ELR (cell line): ENCODE data around the gene PPM1H.
"Not testable (repeated sequence)": the region's sequence is repeated elsewhere in the genome, so short reads cannot be mapped to it uniquely, and the experiment has no call there.

Experiments used
- DNase-seq: peaks from one replicate; pipeline ENCODE4 v3.0.0-alpha.2; 2015; ENCODE audit warnings: low read depth

The PPM1H gene

DNA sequence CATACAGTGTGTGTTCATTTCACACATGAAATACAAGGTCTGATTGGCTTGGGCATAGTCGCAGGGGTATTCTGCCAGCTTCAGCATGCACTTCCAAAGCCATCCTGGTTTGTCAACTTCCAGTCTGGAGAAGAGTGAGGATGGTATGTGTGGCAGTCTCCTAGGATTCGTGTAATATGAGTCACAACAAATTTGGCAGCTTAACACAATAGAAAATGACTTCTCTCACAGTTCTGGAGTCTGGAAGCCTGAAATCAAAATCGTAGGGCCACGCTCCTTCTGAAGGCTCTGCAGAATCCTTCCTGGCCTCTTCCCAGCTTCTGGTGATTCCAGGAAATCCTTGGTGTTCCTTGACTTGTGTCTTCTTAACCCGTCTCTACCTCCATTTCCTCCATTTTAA is 167.5 kb downstream of the PPM1H start:
- peak; percentile 51 for DNase-seq

GRCh38 chr12:62766496-62766895 is 168.5 kb downstream of the PPM1H start:
- no peak for DNase-seq

GRCh38 chr12:62763861-62764645 is 170.9 kb downstream of the PPM1H start:
- no peak for DNase-seq

- DNase-seq: no peak
Measured at GRCh38 chr12:62763312-62763711, 171.6 kb downstream of the PPM1H start.

GRCh38 chr12:62762645-62763044 is 172.3 kb downstream of the PPM1H start:
- no peak for DNase-seq

DNA sequence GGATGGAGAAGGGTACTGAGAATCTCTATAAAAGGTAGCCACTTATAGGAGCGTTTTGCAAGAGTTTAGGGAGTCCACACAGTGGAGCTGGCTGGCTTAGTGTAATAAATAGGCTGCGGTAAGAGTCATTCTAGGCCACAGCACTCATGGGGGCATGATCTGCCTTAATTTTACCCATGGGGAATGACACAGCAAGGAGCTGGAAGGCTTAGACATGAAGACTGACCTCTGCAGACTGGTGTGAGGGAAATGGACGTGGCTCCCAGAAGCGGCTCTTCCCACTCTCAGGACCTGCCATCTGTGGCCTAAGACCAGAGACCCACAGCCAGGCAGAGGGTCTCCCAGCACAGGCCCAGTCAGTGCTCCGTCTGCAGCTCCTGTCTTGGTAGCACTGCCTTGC is 173.3 kb downstream of the PPM1H start:
- no peak for DNase-seq

- DNase-seq: no peak
Measured at GRCh38 chr12:62760779-62761178, 174.2 kb downstream of the PPM1H start.

- DNase-seq: not testable (repeated sequence)
Measured at GRCh38 chr12:62760341-62760740, 174.6 kb downstream of the PPM1H start.

DNA sequence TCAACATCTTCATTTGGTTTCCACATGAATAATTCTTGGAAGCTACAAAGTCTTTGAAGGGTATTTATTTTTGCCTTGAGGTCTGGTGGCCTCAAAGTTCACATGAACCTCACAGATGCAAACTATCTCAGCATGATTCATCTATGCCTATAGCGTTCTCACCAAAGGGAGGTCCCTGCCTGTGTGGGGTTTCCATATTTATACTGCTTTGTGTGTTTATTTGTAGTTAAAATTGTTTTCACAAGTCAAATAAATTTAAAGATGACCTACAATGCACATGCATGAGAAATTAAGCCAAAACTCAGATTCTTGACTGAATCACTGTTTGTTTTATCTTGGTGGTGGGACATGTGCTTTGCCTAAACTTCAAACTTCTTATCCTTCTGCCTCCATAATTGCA is 176.7 kb downstream of the PPM1H start:
- DNase-seq: peak; percentile 45

DNA sequence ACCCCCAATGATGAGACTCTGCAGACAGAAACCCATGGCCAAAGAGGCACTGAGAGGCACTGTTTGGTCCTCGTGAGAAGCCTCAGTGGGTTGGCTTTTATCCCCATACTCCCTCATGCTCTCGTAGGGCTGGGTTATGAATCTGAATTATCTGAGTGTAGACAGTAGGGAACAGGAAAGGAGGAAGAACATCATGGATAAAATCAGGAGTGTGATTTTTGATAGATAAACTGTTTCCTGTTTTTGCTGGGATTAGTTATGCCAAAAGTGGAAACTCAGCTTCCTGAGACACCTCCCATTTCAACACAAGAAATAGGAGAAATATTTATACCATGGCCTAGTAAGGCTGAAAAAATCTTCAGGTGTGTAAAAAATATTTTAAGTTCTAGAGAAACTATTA is 177.9 kb downstream of the PPM1H start:
- DNase-seq: no peak

- DNase-seq: no peak
Measured at GRCh38 chr12:62754706-62755105, 180.2 kb downstream of the PPM1H start.

GRCh38 chr12:62751810-62752155 is 183.2 kb downstream of the PPM1H start:
- DNase-seq: no peak

GRCh38 chr12:62750941-62751809 is 183.8 kb downstream of the PPM1H start:
- DNase-seq: no peak

GRCh38 chr12:62749586-62749985 is 185.4 kb downstream of the PPM1H start:
- DNase-seq: no peak

- no peak for DNase-seq
Measured at GRCh38 chr12:62748941-62749468, 185.9 kb downstream of the PPM1H start.

DNA sequence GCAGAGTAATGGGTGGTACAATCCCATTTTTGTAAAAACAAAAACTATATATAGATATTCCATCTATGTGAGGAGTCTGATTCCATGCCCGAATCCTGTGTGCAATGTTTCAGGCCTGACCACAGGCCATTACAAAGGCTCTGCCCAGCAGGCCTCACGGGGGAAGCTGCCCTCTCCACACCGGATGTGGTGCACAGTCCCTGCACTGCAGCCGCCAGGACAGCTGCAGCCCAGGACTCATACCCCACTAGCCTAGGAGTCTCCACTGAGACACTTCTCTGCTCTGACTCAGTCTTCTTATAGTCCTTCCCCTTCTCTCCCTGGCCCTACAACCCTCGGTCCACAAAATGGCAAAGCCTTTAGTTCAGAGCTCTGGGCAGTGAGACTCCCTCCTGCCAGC is 190.4 kb downstream of the PPM1H start:
- DNase-seq: peak; percentile 90

DNA sequence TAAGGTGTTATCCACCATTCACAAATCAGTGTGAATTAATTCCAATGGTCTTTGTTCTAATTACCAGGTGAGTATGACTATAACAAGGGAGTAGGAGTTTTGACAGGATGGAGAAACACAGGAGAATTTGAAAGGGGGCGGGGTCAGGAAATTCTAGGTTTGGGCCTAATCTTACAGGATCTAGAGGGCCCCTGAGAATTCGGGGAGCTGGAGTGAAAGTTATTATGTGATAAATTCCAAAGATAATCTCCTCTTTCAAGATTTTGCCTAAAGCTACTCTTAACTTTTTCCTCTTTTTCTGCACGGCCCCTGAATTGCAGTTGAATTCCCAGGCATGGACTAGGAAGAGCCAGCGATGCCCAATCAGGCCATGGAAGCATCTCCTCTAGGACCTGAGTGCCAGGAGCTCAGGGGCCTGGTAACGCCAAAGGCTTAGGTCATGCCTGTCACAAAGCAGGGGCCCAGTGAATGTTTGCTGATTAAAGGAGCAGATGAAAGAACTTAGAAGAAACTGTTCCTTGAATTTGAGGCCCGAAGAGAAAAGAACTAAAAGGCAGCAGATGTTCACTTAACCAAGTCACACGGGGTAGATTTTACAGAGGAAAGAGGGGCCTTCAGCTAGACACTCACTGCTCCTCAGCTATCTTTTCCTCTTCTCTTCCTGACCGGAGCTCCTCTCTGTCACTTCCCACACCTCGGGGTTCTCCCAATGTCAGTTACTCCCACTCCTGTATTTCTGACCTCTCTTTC is 195.5 kb downstream of the PPM1H start:
- DNase-seq: no peak

DNA sequence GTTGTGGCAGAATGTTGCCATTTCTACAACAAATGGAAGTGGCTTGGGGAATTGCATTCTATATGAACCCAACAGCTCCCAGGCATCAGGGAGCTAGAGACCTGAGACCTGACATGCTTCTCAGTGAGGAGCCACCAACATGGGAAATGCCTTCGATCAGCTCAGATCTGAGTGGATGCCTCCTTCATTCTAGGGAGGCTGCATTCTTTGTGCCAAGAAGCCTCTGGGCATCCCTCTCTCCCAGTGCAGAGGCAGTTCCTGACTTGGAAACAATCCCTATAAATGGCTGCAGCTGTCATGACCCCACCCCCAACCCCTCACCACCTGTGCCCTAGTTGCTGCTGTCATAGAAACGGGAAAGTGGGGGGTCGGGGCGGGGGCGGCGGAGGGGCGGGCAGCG is 196.3 kb downstream of the PPM1H start:
- DNase-seq: no peak

GRCh38 chr12:62738105-62738504 is 196.8 kb downstream of the PPM1H start:
- peak; percentile 40 for DNase-seq

GRCh38 chr12:62737615-62738014 is 197.3 kb downstream of the PPM1H start:
- no peak for DNase-seq

DNA sequence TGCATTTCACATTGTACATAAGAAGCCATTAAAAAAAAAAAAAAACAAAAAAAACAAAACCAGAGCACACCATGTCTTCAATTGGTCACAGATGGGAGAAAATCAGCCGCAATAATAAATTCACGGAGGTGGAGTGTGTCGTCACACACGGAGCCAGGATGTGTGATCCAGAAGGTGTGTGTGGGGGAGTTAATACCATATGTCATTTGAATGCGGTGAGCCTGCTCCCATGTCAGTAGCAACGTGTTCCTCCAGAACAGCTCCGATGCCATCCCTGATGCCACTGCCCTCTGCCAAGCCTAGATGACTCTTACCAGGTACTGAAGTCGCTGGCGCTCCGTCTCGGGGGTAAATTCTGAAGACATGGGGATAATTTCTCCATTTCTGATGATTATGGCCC is 197.8 kb downstream of the PPM1H start:
- DNase-seq: no peak

- peak; percentile 56 for DNase-seq
Measured at GRCh38 chr12:62736596-62736995, 198.4 kb downstream of the PPM1H start.
